ENCODE data around the gene GRM3. TPM values are rescaled to one million over a fixed set of nuclear protein-coding genes. Genes with fewer than 3 reads are reported as not detected.

Gene GRM3
- total and polyA plus RNA-seq, 8 donors = 0.18 to 0.27 (median 0.20) TPM; not detected in 2

DNA sequence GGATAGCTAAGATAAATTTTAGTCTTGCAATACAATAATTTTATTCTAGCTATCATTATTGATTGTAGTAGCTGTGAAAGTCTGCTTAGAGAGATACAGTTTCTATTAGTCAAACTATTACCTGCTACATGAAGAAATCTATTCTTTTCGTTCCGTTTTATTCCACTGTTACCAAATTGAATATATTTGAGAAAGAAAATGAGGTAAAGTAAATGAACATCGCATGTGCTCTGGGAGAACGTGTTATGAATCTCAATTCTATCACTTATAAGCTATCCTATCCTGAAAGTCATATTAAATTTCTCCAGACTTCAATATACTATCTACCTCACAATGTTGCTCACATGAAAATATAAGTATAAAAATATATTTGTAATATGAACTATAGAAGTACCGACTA lies 21.3 kb downstream of the GRM3 start:
- Histone ChIP-seq H3K27me3 (no peaks in the 10 kb centered on the region), H3K4me1 (no peaks in the 10 kb centered on the region), H3K4me3 (no peak overlapping the region), H3K27ac (no peak overlapping the region), H3K9me3 (no peaks in the 10 kb centered on the region), H3K36me3 (no peaks in the 10 kb centered on the region)
- DNase-seq (no peak), ATAC-seq (no peak)
- intact Hi-C loops (cut with DNase I) = no loop called here
- TF ChIP-seq, protein P1, sequence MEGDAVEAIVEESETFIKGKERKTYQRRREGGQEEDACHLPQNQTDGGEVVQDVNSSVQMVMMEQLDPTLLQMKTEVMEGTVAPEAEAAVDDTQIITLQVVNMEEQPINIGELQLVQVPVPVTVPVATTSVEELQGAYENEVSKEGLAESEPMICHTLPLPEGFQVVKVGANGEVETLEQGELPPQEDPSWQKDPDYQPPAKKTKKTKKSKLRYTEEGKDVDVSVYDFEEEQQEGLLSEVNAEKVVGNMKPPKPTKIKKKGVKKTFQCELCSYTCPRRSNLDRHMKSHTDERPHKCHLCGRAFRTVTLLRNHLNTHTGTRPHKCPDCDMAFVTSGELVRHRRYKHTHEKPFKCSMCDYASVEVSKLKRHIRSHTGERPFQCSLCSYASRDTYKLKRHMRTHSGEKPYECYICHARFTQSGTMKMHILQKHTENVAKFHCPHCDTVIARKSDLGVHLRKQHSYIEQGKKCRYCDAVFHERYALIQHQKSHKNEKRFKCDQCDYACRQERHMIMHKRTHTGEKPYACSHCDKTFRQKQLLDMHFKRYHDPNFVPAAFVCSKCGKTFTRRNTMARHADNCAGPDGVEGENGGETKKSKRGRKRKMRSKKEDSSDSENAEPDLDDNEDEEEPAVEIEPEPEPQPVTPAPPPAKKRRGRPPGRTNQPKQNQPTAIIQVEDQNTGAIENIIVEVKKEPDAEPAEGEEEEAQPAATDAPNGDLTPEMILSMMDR (IDR thresholded peaks at IDR 0.05) = no peak

DNA sequence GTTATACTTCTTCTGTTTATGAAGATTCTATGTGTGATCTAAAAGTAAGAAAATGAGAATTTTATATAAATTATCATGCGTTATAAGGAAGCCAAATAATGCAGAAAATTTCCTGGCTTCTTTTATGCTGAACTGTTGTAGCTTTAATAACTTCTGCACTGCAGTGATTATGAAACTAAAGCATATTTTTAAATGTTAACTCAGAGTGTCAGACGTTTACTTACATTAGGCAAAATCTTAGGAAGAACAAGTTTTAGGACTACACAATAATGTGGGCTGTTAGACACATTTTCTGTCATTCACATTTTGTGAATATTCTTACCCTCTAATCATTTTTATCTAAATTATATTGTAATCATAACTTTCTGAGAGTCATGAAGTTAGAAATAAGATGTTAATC lies 22.0 kb downstream of the GRM3 start:
- no peaks in the 10 kb centered on the region for H3K27me3 ChIP-seq
- no peaks in the 10 kb centered on the region for H3K4me1 ChIP-seq
- no peak for DNase-seq
- H3K36me3 ChIP-seq = no peaks in the 10 kb centered on the region
- no peak overlapping the region for H3K4me3 ChIP-seq
- no peak for ATAC-seq
- no peaks in the 10 kb centered on the region for H3K9me3 ChIP-seq
- intact Hi-C loops (cut with DNase I) = no loop called here
- no peak overlapping the region for H3K27ac ChIP-seq
- TF ChIP-seq, protein P1 (IDR thresholded peaks at IDR 0.05) = no peak

DNA sequence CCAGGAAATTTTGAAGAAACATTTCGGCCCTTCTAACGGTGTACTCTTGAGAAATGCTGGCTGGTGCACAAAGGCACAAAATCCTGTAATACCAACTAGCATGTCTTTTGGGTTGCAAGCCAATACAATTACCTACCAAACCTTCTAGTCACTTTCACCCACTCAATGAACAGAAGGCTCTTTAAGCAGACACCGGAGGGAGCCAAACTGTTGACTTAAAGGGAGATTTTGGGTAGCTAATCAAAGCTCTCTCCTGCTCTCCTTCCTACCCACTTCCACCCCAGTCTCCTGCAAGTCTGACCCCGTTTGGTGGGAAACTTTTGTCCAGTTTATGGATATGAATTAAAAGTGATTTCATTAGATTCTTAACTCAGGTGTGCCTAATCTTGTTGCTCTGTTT lies 24.0 kb downstream of the GRM3 start:
- Histone ChIP-seq H3K27ac (no peak overlapping the region), H3K4me1 (no peaks in the 10 kb centered on the region), H3K4me3 (no peak overlapping the region), H3K36me3 (no peaks in the 10 kb centered on the region), H3K9me3 (no peaks in the 10 kb centered on the region), H3K27me3 (no peaks in the 10 kb centered on the region)
- TF ChIP-seq, protein P1 (IDR thresholded peaks at IDR 0.05) = no peak
- ATAC-seq (no peak), DNase-seq (no peak)
- intact Hi-C loops (cut with DNase I) = no loop called here

DNA sequence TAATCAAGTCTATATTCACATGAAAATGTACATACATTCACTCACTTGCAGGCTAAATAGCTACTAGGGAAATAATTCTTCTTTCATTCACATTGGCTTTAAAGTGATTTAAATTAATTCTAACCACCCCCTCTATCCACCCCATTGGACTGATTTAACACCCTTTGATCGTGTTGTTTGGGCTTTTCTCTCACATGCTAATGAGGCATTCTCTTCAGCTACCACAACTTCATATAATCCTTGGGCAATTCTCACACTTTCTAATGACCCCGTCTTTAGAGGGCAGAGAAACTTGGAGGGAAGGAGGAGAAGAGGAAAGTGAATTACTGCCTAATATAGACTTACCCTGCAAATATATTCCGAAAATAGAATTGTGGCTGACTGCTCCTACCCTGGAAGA lies 24.6 kb downstream of the GRM3 start:
- H3K27me3 ChIP-seq = no peaks in the 10 kb centered on the region
- no peak overlapping the region for H3K27ac ChIP-seq
- TF ChIP-seq, protein P1 (IDR thresholded peaks at IDR 0.05) = no peak
- intact Hi-C loops (cut with DNase I) = no loop called here
- DNase-seq = no peak
- ATAC-seq = no peak
- no peaks in the 10 kb centered on the region for H3K4me1 ChIP-seq
- no peak overlapping the region for H3K4me3 ChIP-seq
- H3K36me3 ChIP-seq = no peaks in the 10 kb centered on the region
- no peaks in the 10 kb centered on the region for H3K9me3 ChIP-seq

DNA sequence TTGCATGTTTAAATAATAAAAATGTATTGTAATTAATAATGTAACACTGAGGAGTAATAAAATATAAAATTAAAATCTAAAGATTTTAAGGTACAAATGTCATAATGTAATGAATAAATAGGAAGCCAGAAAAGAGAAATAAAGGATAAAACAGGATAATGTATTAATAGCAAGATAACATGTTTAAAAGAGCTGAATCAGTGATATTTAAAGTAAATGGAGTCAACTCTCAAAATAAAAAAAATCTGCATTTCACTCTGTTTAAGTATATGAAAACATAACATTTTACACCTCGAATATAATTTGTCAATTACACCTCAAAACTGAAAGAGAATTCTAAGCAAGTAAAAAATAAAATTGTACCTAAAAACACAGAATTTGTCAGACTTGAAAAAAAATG lies 44.1 kb downstream of the GRM3 start:
- Histone ChIP-seq H3K4me1 (no peaks in the 10 kb centered on the region), H3K4me3 (no peak overlapping the region), H3K9me3 (no peaks in the 10 kb centered on the region), H3K27me3 (no peaks in the 10 kb centered on the region), H3K27ac (no peak overlapping the region), H3K36me3 (no peaks in the 10 kb centered on the region)
- DNase-seq = no peak
- intact Hi-C loops (cut with DNase I) = no loop called here
- no peak for ATAC-seq
- TF ChIP-seq, protein P1 (IDR thresholded peaks at IDR 0.05) = no peak

Measured in left lung (tissue), 10 donors.